Epithelial cell of proximal tubule (primary cell): ENCODE measurements around the gene PROX1. TPM values are rescaled to one million over a fixed set of nuclear protein-coding genes. Genes with fewer than 3 reads are reported as not detected.
A peak's percentile ranks its signal among the peaks of the same experiment; 100 is the strongest.

Experiments used
- DNase-seq: peaks from one replicate; pipeline ENCODE4 v3.0.0-alpha.2; 2011; ENCODE audit warnings: low read depth
- H3K4me3 ChIP-seq: 2 replicates; pipeline ENCODE4 v1.5.1; 2011; ENCODE audit warnings: low read depth, mild to moderate bottlenecking, low read length
- total RNA-seq: library from RNA; depleted of rRNA; stranded (reverse); fragments of >200 nt; gene quantifications from 2 replicates; pipeline ENCODE4 v1.2.3, GENCODE V29; 2015
- TF ChIP-seq, protein P1 (sequence below): conservative IDR thresholded peaks from 2 replicates; pipeline ENCODE4 v1.5.1; 2012; ENCODE audit warnings: low read depth, mild to moderate bottlenecking, low read length

The PROX1 gene, protein sequence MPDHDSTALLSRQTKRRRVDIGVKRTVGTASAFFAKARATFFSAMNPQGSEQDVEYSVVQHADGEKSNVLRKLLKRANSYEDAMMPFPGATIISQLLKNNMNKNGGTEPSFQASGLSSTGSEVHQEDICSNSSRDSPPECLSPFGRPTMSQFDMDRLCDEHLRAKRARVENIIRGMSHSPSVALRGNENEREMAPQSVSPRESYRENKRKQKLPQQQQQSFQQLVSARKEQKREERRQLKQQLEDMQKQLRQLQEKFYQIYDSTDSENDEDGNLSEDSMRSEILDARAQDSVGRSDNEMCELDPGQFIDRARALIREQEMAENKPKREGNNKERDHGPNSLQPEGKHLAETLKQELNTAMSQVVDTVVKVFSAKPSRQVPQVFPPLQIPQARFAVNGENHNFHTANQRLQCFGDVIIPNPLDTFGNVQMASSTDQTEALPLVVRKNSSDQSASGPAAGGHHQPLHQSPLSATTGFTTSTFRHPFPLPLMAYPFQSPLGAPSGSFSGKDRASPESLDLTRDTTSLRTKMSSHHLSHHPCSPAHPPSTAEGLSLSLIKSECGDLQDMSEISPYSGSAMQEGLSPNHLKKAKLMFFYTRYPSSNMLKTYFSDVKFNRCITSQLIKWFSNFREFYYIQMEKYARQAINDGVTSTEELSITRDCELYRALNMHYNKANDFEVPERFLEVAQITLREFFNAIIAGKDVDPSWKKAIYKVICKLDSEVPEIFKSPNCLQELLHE
- total RNA-seq, result under 0.01 and 0.06 TPM in 2 replicates

DNA sequence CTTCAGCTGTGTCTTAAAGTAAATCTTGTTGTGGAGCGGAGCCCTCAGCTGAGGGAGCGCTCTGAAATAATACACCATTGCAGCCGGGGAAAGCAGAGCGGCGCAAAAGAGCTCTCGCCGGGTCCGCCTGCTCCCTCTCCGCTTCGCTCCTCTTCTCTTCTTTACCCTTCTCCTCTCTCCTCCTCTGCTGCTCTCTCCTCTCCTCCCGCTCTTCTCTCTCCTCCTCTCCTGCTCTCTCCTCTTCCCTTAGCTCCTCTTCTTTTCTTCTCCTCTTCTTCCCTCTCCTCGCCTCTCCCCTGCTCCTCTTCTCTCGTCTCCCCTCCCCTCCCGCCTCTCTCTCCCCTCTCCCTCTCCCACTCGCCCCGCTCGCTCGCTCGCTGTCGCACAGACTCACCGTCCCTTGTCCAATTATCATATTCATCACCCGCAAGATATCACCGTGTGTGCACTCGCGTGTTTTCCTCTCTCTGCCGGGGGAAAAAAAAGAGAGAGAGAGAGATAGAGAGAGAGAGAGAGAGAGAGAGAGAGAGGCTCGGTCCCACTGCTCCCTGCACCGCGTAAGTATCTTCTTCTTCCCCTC is at the start of gene PROX1:
TSS of gene PROX1 (plus strand) at position 47 of the 580 bp plus-strand sequence. CDS start 8,563 bp downstream, outside the sequence.
- TF ChIP-seq, protein P1, sequence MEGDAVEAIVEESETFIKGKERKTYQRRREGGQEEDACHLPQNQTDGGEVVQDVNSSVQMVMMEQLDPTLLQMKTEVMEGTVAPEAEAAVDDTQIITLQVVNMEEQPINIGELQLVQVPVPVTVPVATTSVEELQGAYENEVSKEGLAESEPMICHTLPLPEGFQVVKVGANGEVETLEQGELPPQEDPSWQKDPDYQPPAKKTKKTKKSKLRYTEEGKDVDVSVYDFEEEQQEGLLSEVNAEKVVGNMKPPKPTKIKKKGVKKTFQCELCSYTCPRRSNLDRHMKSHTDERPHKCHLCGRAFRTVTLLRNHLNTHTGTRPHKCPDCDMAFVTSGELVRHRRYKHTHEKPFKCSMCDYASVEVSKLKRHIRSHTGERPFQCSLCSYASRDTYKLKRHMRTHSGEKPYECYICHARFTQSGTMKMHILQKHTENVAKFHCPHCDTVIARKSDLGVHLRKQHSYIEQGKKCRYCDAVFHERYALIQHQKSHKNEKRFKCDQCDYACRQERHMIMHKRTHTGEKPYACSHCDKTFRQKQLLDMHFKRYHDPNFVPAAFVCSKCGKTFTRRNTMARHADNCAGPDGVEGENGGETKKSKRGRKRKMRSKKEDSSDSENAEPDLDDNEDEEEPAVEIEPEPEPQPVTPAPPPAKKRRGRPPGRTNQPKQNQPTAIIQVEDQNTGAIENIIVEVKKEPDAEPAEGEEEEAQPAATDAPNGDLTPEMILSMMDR, result no peak
- H3K4me3 ChIP-seq, result peak within 1 kb of the TSS; percentile 75
- DNase-seq, result peak; percentile 33

DNA sequence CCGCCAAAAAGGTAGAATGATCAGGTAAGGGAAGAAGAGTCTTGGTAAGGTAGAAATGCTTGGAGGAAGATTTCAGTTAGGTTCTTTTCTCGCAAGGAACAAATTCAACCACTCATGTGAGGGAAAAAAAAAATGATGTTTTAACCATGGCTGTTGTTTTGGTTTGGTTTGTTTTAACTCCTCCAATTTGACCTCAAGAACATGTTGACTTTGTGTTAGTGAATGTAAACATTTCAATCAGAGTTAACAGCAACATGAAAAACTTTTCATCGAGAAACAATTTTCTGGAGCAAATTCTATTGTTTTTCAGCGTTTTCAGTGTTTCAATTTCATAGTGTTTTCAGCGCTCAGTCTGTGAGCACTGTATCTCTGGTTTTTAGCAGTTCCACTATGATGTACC is 49.0 kb upstream of the PROX1 start:
- TF ChIP-seq, protein P1, result no peak

DNA sequence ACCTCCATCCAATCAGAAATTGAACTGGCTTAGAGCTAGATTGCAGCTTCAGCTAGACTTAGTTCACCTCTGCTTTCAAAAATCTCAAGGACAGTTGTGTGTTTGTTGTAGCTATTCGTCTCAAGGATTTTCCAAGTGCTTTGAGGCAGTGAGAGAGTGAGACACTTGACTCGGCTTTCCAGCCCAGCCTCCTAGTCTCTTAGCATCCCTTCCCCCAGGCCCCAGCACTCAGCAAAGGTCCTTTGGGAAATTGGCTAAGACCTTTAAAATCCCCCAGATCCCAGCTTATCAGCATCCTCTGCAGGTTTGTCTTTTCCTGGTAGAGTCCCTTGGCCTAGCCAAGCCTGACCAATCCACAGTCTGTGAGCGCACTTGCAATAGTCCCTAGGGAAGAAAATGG is 47.9 kb upstream of the PROX1 start:
- no peak overlapping the region for H3K4me3 ChIP-seq
- TF ChIP-seq, protein P1, result no peak
- no peak for DNase-seq

More for the DNA sequence above, 49.0 kb upstream of the PROX1 start:
- no peak overlapping the region for H3K4me3 ChIP-seq
- no peak for DNase-seq

DNA sequence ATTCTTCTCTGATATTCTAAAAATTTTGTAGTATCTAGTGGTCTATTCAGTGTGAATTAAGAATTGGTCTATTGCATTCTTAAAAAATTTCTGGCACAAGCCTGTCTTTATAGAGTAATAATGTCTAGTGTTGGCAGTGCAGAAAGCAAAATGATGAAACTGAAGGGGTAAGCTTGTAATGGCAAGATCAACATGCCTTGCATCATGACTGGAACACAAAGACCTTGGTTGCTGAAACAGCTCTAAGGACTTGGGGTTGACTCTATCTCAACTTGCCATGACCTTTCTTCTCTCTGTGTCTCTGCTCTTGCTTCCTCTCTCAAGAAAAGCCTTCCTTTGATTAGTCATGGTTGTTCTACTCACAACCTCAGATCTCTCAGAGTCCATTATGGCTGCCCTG is 46.8 kb upstream of the PROX1 start:
- DNase-seq, result no peak

DNA sequence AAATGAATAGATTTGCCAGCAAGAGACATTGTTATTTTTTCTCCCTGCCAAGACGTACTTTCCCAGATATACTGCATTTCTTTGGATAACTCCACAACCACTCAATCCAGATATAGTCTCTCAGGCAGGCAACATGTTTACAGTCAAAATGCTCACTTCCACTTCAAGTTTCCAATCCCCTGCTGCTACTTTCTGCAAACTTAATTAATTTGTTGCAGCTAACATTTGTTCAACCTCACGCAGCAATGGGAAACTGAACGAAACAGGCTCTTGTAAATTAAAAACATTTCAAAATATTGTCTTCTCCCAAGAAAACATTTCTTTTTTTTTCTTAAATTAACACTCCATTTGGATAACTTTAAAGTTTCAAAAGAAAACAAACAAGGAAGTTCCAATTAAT is 45.7 kb upstream of the PROX1 start:
- no peak for DNase-seq
- no peak overlapping the region for H3K4me3 ChIP-seq
- TF ChIP-seq, protein P1, result no peak

More for the DNA sequence above, 46.8 kb upstream of the PROX1 start:
- TF ChIP-seq, protein P1, result no peak
- H3K4me3 ChIP-seq, result no peak overlapping the region

DNA sequence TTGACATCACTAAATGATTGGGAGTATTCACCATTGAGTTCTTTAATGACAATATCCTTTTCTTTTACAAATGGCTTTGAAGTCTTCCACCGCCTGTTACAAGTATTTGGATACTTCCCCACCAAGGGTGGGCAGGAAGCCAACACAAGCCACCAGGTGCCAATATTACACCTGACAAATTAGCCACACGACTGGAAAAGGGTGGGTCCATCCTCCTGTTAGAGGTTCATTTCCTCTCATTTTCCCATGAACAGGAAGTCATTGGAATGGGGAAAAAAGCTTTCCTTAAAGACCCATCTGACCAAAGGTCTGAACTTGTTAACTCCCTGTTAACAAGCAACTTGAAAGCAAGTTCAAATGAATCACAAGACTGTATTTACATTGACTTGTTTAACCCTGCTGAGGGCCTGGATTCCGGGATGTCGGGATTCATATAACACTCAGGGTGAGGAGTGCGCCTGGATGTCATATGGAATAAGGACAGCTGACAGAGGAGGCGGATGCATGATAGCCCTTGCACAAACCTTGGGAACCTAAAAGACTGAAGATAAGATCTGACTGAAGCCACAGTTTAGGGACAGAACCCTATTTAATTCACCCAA is 40.5 kb upstream of the PROX1 start:
- no peak overlapping the region for H3K4me3 ChIP-seq
- no peak for DNase-seq
- TF ChIP-seq, protein P1, result no peak
